Spleen (tissue), 7 donors: ENCODE results near the gene RAB11FIP4.

ENCODE experiments used
- POLR2A ChIP-seq, 3 donors: fragments of 450-650 bp; IDR thresholded peaks; one replicate each; pipeline ENCODE4 v1.5.1; 2017; ENCODE audit warnings: antibody characterized with exemption in 3 of 3, mild to moderate bottlenecking in 1 of 3
- POLR2AphosphoS5 ChIP-seq, 3 donors: sonication (generic); formaldehyde crosslinking; IDR thresholded peaks; one replicate each; pipeline ENCODE4 v1.5.1; 2017; ENCODE audit warnings: antibody characterized with exemption in 3 of 3
- TF ChIP-seq, protein P1 (sequence below), 11 experiments: fragments of 200-600 bp in 7 of 11; fragments of 450-650 bp in 4 of 11; sonication (generic) in 4 of 11; IDR thresholded peaks in 8 of 11; conservative IDR thresholded peaks in 3 of 11; 1 replicate in 7 of 11; 2 replicates in 4 of 11; pipeline versions ENCODE4 v1.4.0 to v1.8.0; 2016 to 2021; ENCODE audit warnings: antibody characterized with exemption in 11 of 11, inconsistent platforms in 4 of 11, mild to moderate bottlenecking in 1 of 11
- donor health status: DM: no; HTN: no; CAD: no; lungs with moderate emphysema.
- donor health status: DM: no; HTN: no; CAD: no.
- donor health status: DM: no; HTN: no; CAD: no.

DNA sequence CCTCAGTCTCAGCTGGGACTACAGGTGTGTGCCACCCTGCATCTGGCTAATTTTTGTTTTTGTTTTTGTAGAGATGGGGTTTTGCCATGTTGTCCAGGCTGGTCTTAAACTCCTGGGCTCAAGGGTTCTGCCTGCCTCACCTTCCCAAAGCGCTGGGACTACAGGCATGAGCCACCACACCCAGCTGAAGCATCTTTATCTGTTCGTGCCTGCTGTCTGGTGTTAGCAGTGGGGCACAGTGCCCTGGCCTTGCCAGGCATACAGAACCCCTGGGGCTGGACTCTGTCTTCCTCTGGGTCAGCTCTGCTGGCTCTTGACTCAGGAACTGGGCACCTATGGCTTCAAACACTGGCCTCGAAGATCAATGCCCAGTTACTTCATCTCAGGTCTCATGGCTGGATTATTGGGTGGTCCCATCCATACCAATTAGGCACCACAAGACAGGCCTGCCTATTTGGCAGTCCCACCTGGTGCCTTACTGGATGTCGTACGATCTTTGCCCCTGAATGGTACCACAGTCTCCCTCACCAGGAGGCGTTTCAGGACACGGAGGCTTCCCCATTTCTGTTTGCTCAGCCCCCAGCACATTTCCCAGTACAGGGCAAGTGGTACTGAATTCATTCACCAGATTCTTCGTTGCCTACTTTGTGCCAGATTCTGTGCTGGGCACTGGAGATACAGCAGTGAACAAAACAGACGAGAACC, 99.3 kb downstream of the RAB11FIP4 start:
- TF ChIP-seq, protein P1, sequence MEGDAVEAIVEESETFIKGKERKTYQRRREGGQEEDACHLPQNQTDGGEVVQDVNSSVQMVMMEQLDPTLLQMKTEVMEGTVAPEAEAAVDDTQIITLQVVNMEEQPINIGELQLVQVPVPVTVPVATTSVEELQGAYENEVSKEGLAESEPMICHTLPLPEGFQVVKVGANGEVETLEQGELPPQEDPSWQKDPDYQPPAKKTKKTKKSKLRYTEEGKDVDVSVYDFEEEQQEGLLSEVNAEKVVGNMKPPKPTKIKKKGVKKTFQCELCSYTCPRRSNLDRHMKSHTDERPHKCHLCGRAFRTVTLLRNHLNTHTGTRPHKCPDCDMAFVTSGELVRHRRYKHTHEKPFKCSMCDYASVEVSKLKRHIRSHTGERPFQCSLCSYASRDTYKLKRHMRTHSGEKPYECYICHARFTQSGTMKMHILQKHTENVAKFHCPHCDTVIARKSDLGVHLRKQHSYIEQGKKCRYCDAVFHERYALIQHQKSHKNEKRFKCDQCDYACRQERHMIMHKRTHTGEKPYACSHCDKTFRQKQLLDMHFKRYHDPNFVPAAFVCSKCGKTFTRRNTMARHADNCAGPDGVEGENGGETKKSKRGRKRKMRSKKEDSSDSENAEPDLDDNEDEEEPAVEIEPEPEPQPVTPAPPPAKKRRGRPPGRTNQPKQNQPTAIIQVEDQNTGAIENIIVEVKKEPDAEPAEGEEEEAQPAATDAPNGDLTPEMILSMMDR (IDR thresholded peaks at IDR 0.05 in 8 of 11, conservative IDR thresholded peaks at IDR 0.05 in 3 of 11), result no peak
- TF ChIP-seq POLR2A (IDR thresholded peaks at IDR 0.05), result no peak
- TF ChIP-seq POLR2AphosphoS5 (IDR thresholded peaks at IDR 0.05), result no peak
